SU-DHL-6 (cell line): ENCODE measurements around the gene LIPM.

ENCODE experiments used
- H2AFZ ChIP-seq: fragments of 200-600 bp; sonication (generic); 2 replicates; pipeline ENCODE4 v1.6.1; 2014; ENCODE audit warnings: low read depth, mild to moderate bottlenecking, moderate library complexity, mixed read lengths, antibody characterized with exemption, low read length; ENCODE audit not compliant: severe bottlenecking
- H3F3A ChIP-seq: fragments of 200-600 bp; shearing (Covaris generic); 2 replicates; pipeline ENCODE4 v1.6.0; 2016; ENCODE audit warnings: antibody characterized with exemption, mild to moderate bottlenecking; ENCODE audit not compliant: insufficient read depth
- H3K27ac ChIP-seq: fragments of 200-600 bp; sonication (generic); 2 replicates; pipeline ENCODE4 v1.5.1; 2016; ENCODE audit warnings: low read depth, mild to moderate bottlenecking, low read length, moderate library complexity, mixed read lengths
- H3K27me3 ChIP-seq: fragments of 200-600 bp; sonication (generic), shearing (Covaris generic); 2 replicates; pipeline ENCODE4 v1.6.0; 2014; ENCODE audit warnings: mild to moderate bottlenecking, low read length
- H3K36me3 ChIP-seq: fragments of 200-600 bp; sonication (generic); 2 replicates; pipeline ENCODE4 v1.6.1; 2014; ENCODE audit warnings: mild to moderate bottlenecking, low read length, mixed read lengths
- H3K4me2 ChIP-seq: fragments of 300-600, 200-600 bp; shearing (Covaris generic), sonication (generic); 2 replicates; pipeline ENCODE4 v1.6.0; 2014; ENCODE audit warnings: low read length, low read depth, mild to moderate bottlenecking; ENCODE audit not compliant: poor library complexity, severe bottlenecking
- H3K4me3 ChIP-seq: fragments of 200-600 bp; sonication (generic); 2 replicates; pipeline ENCODE4 v1.5.1; 2014; ENCODE audit warnings: antibody characterized with exemption, low read length, mild to moderate bottlenecking, mixed read lengths; ENCODE audit not compliant: insufficient read depth, poor library complexity, severe bottlenecking
- H3K79me2 ChIP-seq: fragments of 200-600 bp; sonication (generic); 2 replicates; pipeline ENCODE4 v1.6.1; 2014; ENCODE audit warnings: mild to moderate bottlenecking, low read length, moderate library complexity; ENCODE audit not compliant: insufficient read depth
- H3K9ac ChIP-seq: fragments of 200-600 bp; sonication (generic); 2 replicates; pipeline ENCODE4 v1.7.0; 2014; ENCODE audit warnings: mild to moderate bottlenecking, low read length
- H3K9me2 ChIP-seq: fragments of 200-600 bp; sonication (generic); replicated peaks from 2 replicates; pipeline ENCODE4 v1.6.1; 2014; ENCODE audit warnings: low read length; ENCODE audit not compliant: insufficient read depth
- H3K9me3 ChIP-seq: fragments of 200-600 bp; sonication (generic); 2 replicates; pipeline ENCODE4 v1.6.1; 2014; ENCODE audit warnings: low read length, mixed read lengths; ENCODE audit not compliant: insufficient read depth
- H4K20me1 ChIP-seq: fragments of 200-600 bp; sonication (generic); 2 replicates; pipeline ENCODE4 v1.6.1; 2014; ENCODE audit warnings: low read depth, mild to moderate bottlenecking, antibody characterized with exemption, low read length, moderate library complexity, mixed read lengths
- CTCF ChIP-seq: fragments of 200-600 bp; sonication (generic); IDR thresholded peaks from one replicate; pipeline ENCODE4 v1.5.1; 2017; ENCODE audit warnings: antibody characterized with exemption, mild to moderate bottlenecking, low read length, moderate library complexity; ENCODE audit not compliant: insufficient read depth, poor library complexity, severe bottlenecking
- EZH2phosphoT487 ChIP-seq: fragments of 200-600 bp; sonication (generic), shearing (Covaris generic); conservative IDR thresholded peaks from 2 replicates; pipeline ENCODE4 v1.6.1; 2018; ENCODE audit warnings: mild to moderate bottlenecking, antibody characterized with exemption, low read length, moderate library complexity, mixed read lengths

LIPM gene

GRCh38 chr10:88794731-88795130, 7.8 kb upstream of the LIPM start:
- Histone ChIP-seq H3K9me3 (no peaks in the 10 kb centered on the region), H3K4me2 (no peak overlapping the region), H3K36me3 (no peaks in the 10 kb centered on the region), H4K20me1 (no peaks in the 10 kb centered on the region), H3K9me2 (no peaks in the 10 kb centered on the region), H3K27ac (no peak overlapping the region), H3K27me3 (no peaks in the 10 kb centered on the region), H3K79me2 (no peaks in the 10 kb centered on the region), H3F3A (no peaks in the 10 kb centered on the region), H2AFZ (no peak overlapping the region), H3K9ac (no peak overlapping the region), H3K4me3 (no peak overlapping the region)
- no peak for TF ChIP-seq CTCF
- TF ChIP-seq EZH2phosphoT487 = no peak

GRCh38 chr10:88800152-88801125, 2.1 kb upstream of the LIPM start:
- TF ChIP-seq EZH2phosphoT487 = no peak
- no peak for TF ChIP-seq CTCF
- H3K9me2 ChIP-seq = no peaks in the 10 kb centered on the region
- no peak overlapping the region for H2AFZ ChIP-seq
- no peak overlapping the region for H3K27ac ChIP-seq
- no peaks in the 10 kb centered on the region for H3K36me3 ChIP-seq
- H3K9me3 ChIP-seq = no peaks in the 10 kb centered on the region
- no peaks in the 10 kb centered on the region for H3K27me3 ChIP-seq
- H4K20me1 ChIP-seq = no peaks in the 10 kb centered on the region
- no peak overlapping the region for H3K4me2 ChIP-seq
- no peak overlapping the region for H3K9ac ChIP-seq
- no peaks in the 10 kb centered on the region for H3F3A ChIP-seq
- H3K4me3 ChIP-seq = no peak overlapping the region
- H3K79me2 ChIP-seq = no peaks in the 10 kb centered on the region

GRCh38 chr10:88803641-88804040, 1.1 kb downstream of the LIPM start:
- no peak for TF ChIP-seq EZH2phosphoT487
- TF ChIP-seq CTCF = no peak
- no peaks in the 10 kb centered on the region for H3K9me2 ChIP-seq
- H4K20me1 ChIP-seq = no peaks in the 10 kb centered on the region
- H3F3A ChIP-seq = no peaks in the 10 kb centered on the region
- no peaks in the 10 kb centered on the region for H3K27me3 ChIP-seq
- no peaks in the 10 kb centered on the region for H3K79me2 ChIP-seq
- no peak overlapping the region for H3K9ac ChIP-seq
- no peak overlapping the region for H2AFZ ChIP-seq
- no peaks in the 10 kb centered on the region for H3K36me3 ChIP-seq
- no peak overlapping the region for H3K4me2 ChIP-seq
- no peaks in the 10 kb centered on the region for H3K9me3 ChIP-seq
- H3K27ac ChIP-seq = no peak overlapping the region
- H3K4me3 ChIP-seq = no peak overlapping the region
